Endometrium (tissue), 2 donors: ENCODE results near the gene MAG.

ENCODE experiments used
- FAIRE-seq: peaks from 2 replicates; lab custom pipeline; 2012; peaks lifted over from hg19 to GRCh38; lab: Jason Lieb, UNC
- donor health status: control.
- donor health status: control.

MAG gene

GRCh38 chr19:35363001-35363590 is 71.1 kb downstream of the MAG start:
- FAIRE-seq = no peak
